Colon (tissue), 2 donors: ENCODE results near the gene WDFY3.
"Not testable (repeated sequence)": the region's sequence is repeated elsewhere in the genome, so short reads cannot be mapped to it uniquely, and the experiment has no call there.

Experiments
- FAIRE-seq: peaks from 2 replicates; lab custom pipeline; 2012; peaks lifted over from hg19 to GRCh38; lab: Jason Lieb, UNC
- donor health status: control.
- donor health status: control.

The WDFY3 gene

GRCh38 chr4:84710548-84710947, 255.9 kb downstream of the WDFY3 start:
- no peak for FAIRE-seq

- FAIRE-seq, result no peak
These were observed 257.9 kb downstream of the WDFY3 start for GRCh38 chr4:84708406-84709135.

- FAIRE-seq, result no peak
These were observed 260.2 kb downstream of the WDFY3 start for GRCh38 chr4:84706286-84706685.

GRCh38 chr4:84699001-84699671, 267.4 kb downstream of the WDFY3 start:
- no peak for FAIRE-seq

GRCh38 chr4:84697615-84698201, 268.8 kb downstream of the WDFY3 start:
- FAIRE-seq, result peak; percentile 31

- FAIRE-seq, result no peak
These were observed 269.3 kb downstream of the WDFY3 start for GRCh38 chr4:84697159-84697558.

- no peak for FAIRE-seq
These were observed 274.7 kb downstream of the WDFY3 start for GRCh38 chr4:84691800-84692199.

- FAIRE-seq, result no peak
These were observed 275.3 kb downstream of the WDFY3 start for GRCh38 chr4:84691170-84691691.

- no peak for FAIRE-seq
These were observed 276.0 kb downstream of the WDFY3 start for GRCh38 chr4:84690481-84690880.

GRCh38 chr4:84689197-84689596, 277.3 kb downstream of the WDFY3 start:
- no peak for FAIRE-seq

GRCh38 chr4:84688605-84689004, 277.9 kb downstream of the WDFY3 start:
- FAIRE-seq, result no peak

- no peak for FAIRE-seq
These were observed 281.4 kb downstream of the WDFY3 start for GRCh38 chr4:84685105-84685504.

GRCh38 chr4:84684361-84684760, 282.1 kb downstream of the WDFY3 start:
- no peak for FAIRE-seq

GRCh38 chr4:84683064-84683850, 283.2 kb downstream of the WDFY3 start:
- no peak for FAIRE-seq

- not testable (repeated sequence) for FAIRE-seq
These were observed 283.8 kb downstream of the WDFY3 start for GRCh38 chr4:84682661-84683060.

GRCh38 chr4:84681486-84682274, 284.8 kb downstream of the WDFY3 start:
- no peak for FAIRE-seq

- FAIRE-seq, result no peak
These were observed 285.5 kb downstream of the WDFY3 start for GRCh38 chr4:84680956-84681355.

- no peak for FAIRE-seq
These were observed 287.3 kb downstream of the WDFY3 start for GRCh38 chr4:84678976-84679744.

GRCh38 chr4:84677995-84678394, 288.5 kb downstream of the WDFY3 start:
- no peak for FAIRE-seq

GRCh38 chr4:84677093-84677492, 289.4 kb downstream of the WDFY3 start:
- no peak for FAIRE-seq
